Mammary epithelial cell (primary cell): Measurements from ENCODE around the gene TMEM94.

ENCODE experiments used
- EZH2 ChIP-seq: IDR thresholded peaks from 2 replicates; pipeline ENCODE4 v1.6.1; 2012; ENCODE audit warnings: low read length, inconsistent platforms, borderline replicate concordance
- TF ChIP-seq, protein P1 (sequence below), 2 donors: IDR thresholded peaks in 1 of 2; conservative IDR thresholded peaks in 1 of 2; 2 replicates each; pipeline ENCODE4 v1.5.1; 2011 to 2012; ENCODE audit warnings: inconsistent platforms in 2 of 2, low read length in 2 of 2, mild to moderate bottlenecking in 2 of 2, control low read depth in 1 of 2, low read depth in 1 of 2; ENCODE audit not compliant: insufficient read depth in 1 of 2; ENCODE audit errors: extremely low read depth in 1 of 2

GRCh38 chr17:75505640-75506039, 49.2 kb downstream of the TMEM94 start:
- TF ChIP-seq, protein P1, sequence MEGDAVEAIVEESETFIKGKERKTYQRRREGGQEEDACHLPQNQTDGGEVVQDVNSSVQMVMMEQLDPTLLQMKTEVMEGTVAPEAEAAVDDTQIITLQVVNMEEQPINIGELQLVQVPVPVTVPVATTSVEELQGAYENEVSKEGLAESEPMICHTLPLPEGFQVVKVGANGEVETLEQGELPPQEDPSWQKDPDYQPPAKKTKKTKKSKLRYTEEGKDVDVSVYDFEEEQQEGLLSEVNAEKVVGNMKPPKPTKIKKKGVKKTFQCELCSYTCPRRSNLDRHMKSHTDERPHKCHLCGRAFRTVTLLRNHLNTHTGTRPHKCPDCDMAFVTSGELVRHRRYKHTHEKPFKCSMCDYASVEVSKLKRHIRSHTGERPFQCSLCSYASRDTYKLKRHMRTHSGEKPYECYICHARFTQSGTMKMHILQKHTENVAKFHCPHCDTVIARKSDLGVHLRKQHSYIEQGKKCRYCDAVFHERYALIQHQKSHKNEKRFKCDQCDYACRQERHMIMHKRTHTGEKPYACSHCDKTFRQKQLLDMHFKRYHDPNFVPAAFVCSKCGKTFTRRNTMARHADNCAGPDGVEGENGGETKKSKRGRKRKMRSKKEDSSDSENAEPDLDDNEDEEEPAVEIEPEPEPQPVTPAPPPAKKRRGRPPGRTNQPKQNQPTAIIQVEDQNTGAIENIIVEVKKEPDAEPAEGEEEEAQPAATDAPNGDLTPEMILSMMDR (conservative IDR thresholded peaks at IDR 0.05 in 1 of 2, IDR thresholded peaks at IDR 0.05 in 1 of 2; ENCODE audit: extremely low read depth in 1 of 2, insufficient read depth in 1 of 2, low read depth in 1 of 2, low read length in 2 of 2) = no peak
- no peak for TF ChIP-seq EZH2
